Heart right ventricle (tissue), 16 donors: Measurements from ENCODE around the gene OLFML1. TPM values are rescaled to one million over a fixed set of nuclear protein-coding genes. Genes with fewer than 3 reads are reported as not detected.

Experiments
- ATAC-seq, 8 donors: fragments of 200-7000 bp; cut with Tn5 transposase; one replicate each; pipeline ENCODE4 v1.9.1; 2020; ENCODE audit warnings: mild to moderate bottlenecking in 8 of 8, moderate library complexity in 8 of 8, moderate number of reproducible peaks in 1 of 8
- DNase-seq, 2 donors: peaks; one replicate each; pipeline ENCODE4 v3.0.0-alpha.2; 2020
- H3K27ac ChIP-seq, 10 donors: fragments of 200-600 bp; sonication (generic) in 2 of 10; one replicate each; pipeline versions ENCODE4 v1.5.0 to v1.8.0; 2020 to 2022; ENCODE audit warnings: mild to moderate bottlenecking in 3 of 10
- H3K27me3 ChIP-seq, 7 donors: fragments of 200-600 bp; one replicate each; pipeline ENCODE4 v1.8.0; 2021 to 2022; ENCODE audit warnings: mild to moderate bottlenecking in 2 of 7
- H3K36me3 ChIP-seq, 9 donors: fragments of 200-600 bp; sonication (generic) in 1 of 9; one replicate each; pipeline versions ENCODE4 v1.5.0 to v1.8.0; 2020 to 2022; ENCODE audit warnings: mild to moderate bottlenecking in 2 of 9
- H3K4me1 ChIP-seq, 9 donors: fragments of 200-600 bp; sonication (generic) in 1 of 9; one replicate each; pipeline versions ENCODE4 v1.5.0 to v1.8.0; 2020 to 2022; ENCODE audit warnings: mild to moderate bottlenecking in 4 of 9
- H3K4me3 ChIP-seq, 10 donors: fragments of 200-600 bp; sonication (generic) in 2 of 10; one replicate each; pipeline versions ENCODE4 v1.5.0 to v1.8.0; 2020 to 2022; ENCODE audit warnings: mild to moderate bottlenecking in 7 of 10, moderate library complexity in 2 of 10
- H3K9me3 ChIP-seq, 11 donors: fragments of 200-600 bp in 10 of 11; sonication (generic) in 2 of 11; one replicate each; pipeline versions ENCODE4 v1.5.0 to v1.8.0; 2013 to 2022; ENCODE audit warnings: mild to moderate bottlenecking in 2 of 11, control low read depth in 1 of 11, moderate library complexity in 1 of 11
- WGBS, 2 donors: extraction: QIAGEN DNeasy Blood & Tissue Kit; methylation state at CpG; one replicate each; pipeline ENCODE4 v1.1.7; 2013; ENCODE audit warnings: inconsistent platforms in 1 of 2; 5-methylcytosine and 5-hydroxymethylcytosine counted together
- intact Hi-C, 10 donors: fragments of 100-400 bp; cut with DNase I; formaldehyde crosslinking; loops; one replicate each; pipeline versions ENCODE4 v1.11.1 to v1.14.2; 2022
- polyA plus RNA-seq, 2 donors: library from polyadenylated mRNA; stranded (reverse); fragments of 200-250 nt; gene quantifications; one replicate each; pipeline ENCODE4 v1.2.3, GENCODE V29; 2013
- total RNA-seq, 10 donors: library from RNA; stranded (reverse); fragmentation: NEBNext Ultra II Directional in 3 of 10; extraction: Animal tissue kit (Norgen Biotek cat#: 25700) in 3 of 10; gene quantifications; one replicate each; pipeline versions ENCODE4 v1.2.1 to v1.2.4, GENCODE V29; 2021 to 2023
- TF ChIP-seq, protein P1 (sequence below), 9 donors: fragments of 200-600 bp; sonication (generic) in 2 of 9; IDR thresholded peaks; one replicate each; pipeline versions ENCODE4 v1.5.0 to v1.8.0; 2021 to 2022; ENCODE audit warnings: antibody characterized with exemption in 9 of 9, mild to moderate bottlenecking in 5 of 9, moderate library complexity in 1 of 9
- donor health status: Arrhythmogenic right ventricular cardiomyopathy.
- donor health status: ischemic (EF 13 %, LVEDD 7.1; RV severe dilation, severe dysfunction).
- donor health status: healthy with polysubstance abuse.
- donor health status: DM: no; HTN: yes; CAD: no.
- donor health status: DM: no; HTN: no; CAD: no.
- donor health status: ischemic (EF 25% LVEDD 6.9; RV normal size, moderate dysfunction).
- donor health status: ischemic (EF 25% LVEDD 5.7; RV mildly dilated, moderate dysfunction).
- donor health status: healthy.
- donor health status: DM: yes; HTN: yes; CAD: no.
- donor health status: Ischemic cardiomyopathy.
- donor health status: ischemic (EF 35%, LVEDD 5.7; RV mildly dilated, moderate dysfunction).
- donor health status: nonischemic (EF 11% LVEDD 7.7; RV severe dilation, severe dysfunction).
- donor health status: DM: yes; HTN: yes; CAD: no.
- donor health status: PGD.
- donor health status: ischemic (EF 29% LVEDD 5.4; RV normal size, mild dysfunction).
- donor health status: nonischemic (EF 23%, LVEDD 6.1; RV moderate dilation, normal function).

Gene OLFML1
- total and polyA plus RNA-seq, 12 donors = 2.2 to 8.3 (median 5.0) TPM

DNA sequence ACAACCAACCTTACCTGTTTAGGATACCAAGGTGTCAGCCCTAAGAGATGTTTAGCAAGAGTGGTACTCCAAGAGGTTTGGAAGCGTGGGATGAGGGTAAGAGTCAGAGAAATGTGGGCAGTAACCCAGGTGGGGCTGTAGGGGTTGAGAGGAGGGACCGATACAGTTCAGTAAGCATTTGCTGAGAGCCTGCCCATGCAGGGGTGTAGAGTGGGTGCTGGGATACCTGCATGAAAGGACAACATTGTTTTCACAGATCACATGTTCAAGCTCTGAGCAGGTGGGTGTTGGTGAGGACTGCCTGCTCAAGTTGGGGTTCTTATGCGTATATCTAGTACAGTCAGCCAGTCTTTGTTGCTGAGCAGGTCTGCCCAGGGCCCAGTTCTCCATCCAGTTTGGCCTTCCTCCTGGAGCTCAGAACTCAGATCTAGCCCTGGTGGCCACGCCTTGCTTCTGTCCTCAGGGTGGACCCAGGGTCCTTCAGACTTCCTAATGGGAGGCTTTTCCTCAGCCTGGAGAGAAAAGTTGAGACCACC lies 43.3 kb downstream of the OLFML1 start:
- Histone ChIP-seq H3K4me1 (peaks cover 0 to 34% (median 7%) of the 10 kb centered on the region in 9 donors), H3K9me3 (no peaks in the 10 kb centered on the region), H3K36me3 (no peaks in the 10 kb centered on the region), H3K4me3 (no peak overlapping the region), H3K27me3 (no peaks in the 10 kb centered on the region), H3K27ac (no peak overlapping the region)
- WGBS, 2 donors = 95 to 97% methylated on average over 4 of the region's 4 CpGs
- TF ChIP-seq, protein P1, sequence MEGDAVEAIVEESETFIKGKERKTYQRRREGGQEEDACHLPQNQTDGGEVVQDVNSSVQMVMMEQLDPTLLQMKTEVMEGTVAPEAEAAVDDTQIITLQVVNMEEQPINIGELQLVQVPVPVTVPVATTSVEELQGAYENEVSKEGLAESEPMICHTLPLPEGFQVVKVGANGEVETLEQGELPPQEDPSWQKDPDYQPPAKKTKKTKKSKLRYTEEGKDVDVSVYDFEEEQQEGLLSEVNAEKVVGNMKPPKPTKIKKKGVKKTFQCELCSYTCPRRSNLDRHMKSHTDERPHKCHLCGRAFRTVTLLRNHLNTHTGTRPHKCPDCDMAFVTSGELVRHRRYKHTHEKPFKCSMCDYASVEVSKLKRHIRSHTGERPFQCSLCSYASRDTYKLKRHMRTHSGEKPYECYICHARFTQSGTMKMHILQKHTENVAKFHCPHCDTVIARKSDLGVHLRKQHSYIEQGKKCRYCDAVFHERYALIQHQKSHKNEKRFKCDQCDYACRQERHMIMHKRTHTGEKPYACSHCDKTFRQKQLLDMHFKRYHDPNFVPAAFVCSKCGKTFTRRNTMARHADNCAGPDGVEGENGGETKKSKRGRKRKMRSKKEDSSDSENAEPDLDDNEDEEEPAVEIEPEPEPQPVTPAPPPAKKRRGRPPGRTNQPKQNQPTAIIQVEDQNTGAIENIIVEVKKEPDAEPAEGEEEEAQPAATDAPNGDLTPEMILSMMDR (IDR thresholded peaks at IDR 0.05) = no peak
- ATAC-seq (no peak), DNase-seq (no peak)
- intact Hi-C loops = no loop called here

GRCh38 chr11:7530013-7530640 lies 44.8 kb downstream of the OLFML1 start:
- Histone ChIP-seq H3K27me3 (no peaks in the 10 kb centered on the region), H3K4me3 (no peak overlapping the region), H3K4me1 (peaks cover 0 to 21% (median 0%) of the 10 kb centered on the region in 9 donors), H3K9me3 (no peaks in the 10 kb centered on the region), H3K27ac (no peak overlapping the region), H3K36me3 (no peaks in the 10 kb centered on the region)
- intact Hi-C loops = no loop called here
- TF ChIP-seq, protein P1 (IDR thresholded peaks at IDR 0.05) = no peak
- ATAC-seq (no peak), DNase-seq (no peak)
- 93 to 94% methylated on average over 1 of the region's 1 CpG for WGBS, 2 donors

- no peak overlapping the region for H3K4me3 ChIP-seq
- TF ChIP-seq, protein P1 (IDR thresholded peaks at IDR 0.05) = no peak
- ATAC-seq (no peak), DNase-seq (no peak)
- no peaks in the 10 kb centered on the region for H3K27me3 ChIP-seq
- H3K9me3 ChIP-seq = no peaks in the 10 kb centered on the region
- H3K27ac ChIP-seq = no peak overlapping the region
- intact Hi-C loops = no loop called here
- peaks cover 0 to 12% (median 0%) of the 10 kb centered on the region in 9 donors for H3K4me1 ChIP-seq
- no peaks in the 10 kb centered on the region for H3K36me3 ChIP-seq
Measured at GRCh38 chr11:7531011-7531410, 45.7 kb downstream of the OLFML1 start.

- TF ChIP-seq, protein P1 (IDR thresholded peaks at IDR 0.05) = no peak
- DNase-seq (no peak), ATAC-seq (no peak)
- 86% methylated on average over 8 of the region's 8 CpGs for WGBS, 2 donors
- Histone ChIP-seq H3K9me3 (no peaks in the 10 kb centered on the region), H3K4me1 (peaks cover 0 to 12% (median 0%) of the 10 kb centered on the region in 9 donors), H3K36me3 (no peaks in the 10 kb centered on the region), H3K27ac (no peak overlapping the region), H3K27me3 (no peaks in the 10 kb centered on the region), H3K4me3 (no peak overlapping the region)
- intact Hi-C loops = no loop called here
Measured at GRCh38 chr11:7532405-7533145, 47.3 kb downstream of the OLFML1 start.
